ENCODE results near the gene MRPS24. TPM values are rescaled to one million over a fixed set of nuclear protein-coding genes. Genes with fewer than 3 reads are reported as not detected.
A peak's percentile ranks its signal among the peaks of the same experiment; 100 is the strongest.
"Not testable (repeated sequence)": the region's sequence is repeated elsewhere in the genome, so short reads cannot be mapped to it uniquely, and the experiment has no call there.

MRPS24 gene
- total RNA-seq, 1 donor from 2014 or later: 101 TPM

DNA sequence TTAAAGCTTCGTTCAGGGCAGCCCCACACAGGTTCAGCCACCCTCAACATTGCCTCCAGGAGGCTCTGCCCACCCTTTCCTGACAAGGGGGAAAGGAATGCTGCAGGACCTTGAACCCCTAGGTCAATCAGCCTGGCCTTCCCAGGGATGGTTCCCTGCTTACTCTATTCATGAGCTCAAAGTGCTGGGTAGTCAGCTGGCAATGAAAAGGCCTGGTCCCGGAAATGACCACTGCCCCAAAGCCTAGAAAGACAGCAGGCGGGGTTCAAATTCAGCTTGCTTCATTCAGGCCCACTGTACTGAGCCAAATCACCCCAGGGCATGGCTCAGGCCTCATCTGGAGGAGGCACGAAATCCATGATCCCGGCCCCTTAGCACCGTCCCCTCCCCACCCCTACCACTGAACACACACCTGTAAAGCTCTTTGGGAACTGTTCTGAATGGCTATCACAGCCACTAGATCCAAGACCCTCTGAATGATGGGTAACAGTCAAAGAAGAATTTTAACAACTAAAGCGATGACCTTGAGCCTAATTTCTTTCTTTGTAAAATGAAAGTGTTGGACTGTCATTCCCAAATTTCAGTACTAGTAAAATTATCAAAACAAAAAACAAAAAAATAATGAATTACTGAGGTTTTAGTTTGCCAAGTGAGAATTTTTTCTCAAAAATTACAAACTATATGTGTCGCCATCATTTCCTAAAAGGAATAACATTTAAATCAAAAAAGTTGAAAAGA lies 36.1 kb upstream of the MRPS24 start:
- peak overlapping the region; percentile 93 for H3K27ac Mint-ChIP-seq
- peaks cover 6% of the 10 kb centered on the region for H3K36me3 Mint-ChIP-seq
- no peaks in the 10 kb centered on the region for H3K27me3 Mint-ChIP-seq
- no peak for DNase-seq (ENCODE audit: extremely low spot score, unreplicated experiment)
- peaks cover 21% of the 10 kb centered on the region for H3K4me1 Mint-ChIP-seq (ENCODE audit: unreplicated experiment)
- TF ChIP-seq, protein P1, sequence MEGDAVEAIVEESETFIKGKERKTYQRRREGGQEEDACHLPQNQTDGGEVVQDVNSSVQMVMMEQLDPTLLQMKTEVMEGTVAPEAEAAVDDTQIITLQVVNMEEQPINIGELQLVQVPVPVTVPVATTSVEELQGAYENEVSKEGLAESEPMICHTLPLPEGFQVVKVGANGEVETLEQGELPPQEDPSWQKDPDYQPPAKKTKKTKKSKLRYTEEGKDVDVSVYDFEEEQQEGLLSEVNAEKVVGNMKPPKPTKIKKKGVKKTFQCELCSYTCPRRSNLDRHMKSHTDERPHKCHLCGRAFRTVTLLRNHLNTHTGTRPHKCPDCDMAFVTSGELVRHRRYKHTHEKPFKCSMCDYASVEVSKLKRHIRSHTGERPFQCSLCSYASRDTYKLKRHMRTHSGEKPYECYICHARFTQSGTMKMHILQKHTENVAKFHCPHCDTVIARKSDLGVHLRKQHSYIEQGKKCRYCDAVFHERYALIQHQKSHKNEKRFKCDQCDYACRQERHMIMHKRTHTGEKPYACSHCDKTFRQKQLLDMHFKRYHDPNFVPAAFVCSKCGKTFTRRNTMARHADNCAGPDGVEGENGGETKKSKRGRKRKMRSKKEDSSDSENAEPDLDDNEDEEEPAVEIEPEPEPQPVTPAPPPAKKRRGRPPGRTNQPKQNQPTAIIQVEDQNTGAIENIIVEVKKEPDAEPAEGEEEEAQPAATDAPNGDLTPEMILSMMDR (conservative IDR thresholded peaks at IDR 0.05): no peak
- peak overlapping the region; percentile 96 for H3K4me3 Mint-ChIP-seq
- H3K9me3 Mint-ChIP-seq: no peaks in the 10 kb centered on the region

DNA sequence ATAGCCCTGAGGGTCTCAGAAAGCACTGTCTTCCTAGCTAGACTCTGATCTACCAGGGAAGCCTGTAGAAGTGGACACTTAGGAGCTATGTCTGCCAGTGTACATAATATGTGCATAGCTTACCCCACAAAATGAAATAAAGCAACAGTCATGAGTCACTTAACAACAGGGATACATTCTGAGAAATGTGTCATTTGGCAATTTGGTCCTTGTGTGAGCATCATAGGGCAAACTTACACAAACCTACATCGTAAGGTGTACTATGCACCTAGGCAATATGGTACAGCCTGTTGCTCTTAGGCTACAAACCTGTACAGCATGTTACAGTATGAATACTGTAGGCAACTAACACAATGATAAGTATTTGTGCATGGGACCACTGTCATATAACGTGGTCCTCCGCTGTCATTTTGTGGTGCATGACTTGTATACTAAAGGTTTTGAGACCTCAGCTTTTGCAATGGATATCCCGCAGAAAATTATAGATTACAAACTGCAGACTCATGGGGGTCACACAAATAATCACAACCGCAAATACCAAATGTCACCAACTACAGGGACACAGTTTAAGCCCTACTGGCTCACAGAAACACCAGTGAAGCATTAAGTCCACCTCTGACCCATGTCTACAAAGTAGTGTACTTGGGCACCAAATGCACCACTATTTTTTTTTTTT lies 35.4 kb upstream of the MRPS24 start:
- no peak for DNase-seq (ENCODE audit: extremely low spot score, unreplicated experiment)
- TF ChIP-seq, protein P1 (conservative IDR thresholded peaks at IDR 0.05): no peak
- Mint-ChIP-seq H3K36me3 (peaks cover 6% of the 10 kb centered on the region), H3K9me3 (no peaks in the 10 kb centered on the region), H3K4me1 (ENCODE audit: unreplicated experiment) (peaks cover 21% of the 10 kb centered on the region), H3K4me3 (peak overlapping the region; percentile 96), H3K27ac (peak overlapping the region; percentile 93), H3K27me3 (no peaks in the 10 kb centered on the region)

DNA sequence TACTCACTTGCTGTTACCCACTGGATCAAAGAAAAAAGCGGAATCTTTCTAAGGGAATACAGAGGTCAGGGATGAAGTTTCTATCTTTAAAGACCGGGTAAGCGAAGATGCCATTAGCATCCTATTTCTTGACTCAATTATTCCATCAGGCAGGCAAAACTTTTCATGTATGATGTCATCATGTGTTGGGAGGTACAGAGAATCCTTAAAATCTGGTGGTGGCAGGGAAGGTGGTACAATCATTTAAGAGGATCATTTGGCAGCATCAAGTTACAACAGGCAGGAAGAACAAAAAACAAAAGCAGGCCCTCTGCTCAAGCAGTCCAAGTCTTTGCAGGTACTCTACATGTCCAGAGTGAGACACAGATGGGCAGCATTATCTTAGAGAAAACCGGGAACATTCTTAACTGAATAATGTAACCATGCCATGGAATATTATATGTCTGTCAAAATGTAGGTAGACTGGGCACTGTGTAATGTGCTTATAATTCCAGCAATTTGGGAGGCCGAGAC lies 33.3 kb upstream of the MRPS24 start:
- Mint-ChIP-seq H3K27me3 (no peaks in the 10 kb centered on the region), H3K4me1 (ENCODE audit: unreplicated experiment) (peaks cover 21% of the 10 kb centered on the region), H3K27ac (no peak overlapping the region), H3K9me3 (no peaks in the 10 kb centered on the region), H3K4me3 (peak overlapping the region; percentile 42), H3K36me3 (peaks cover 6% of the 10 kb centered on the region)
- DNase-seq (ENCODE audit: extremely low spot score, unreplicated experiment): no peak
- TF ChIP-seq, protein P1 (conservative IDR thresholded peaks at IDR 0.05): no peak

DNA sequence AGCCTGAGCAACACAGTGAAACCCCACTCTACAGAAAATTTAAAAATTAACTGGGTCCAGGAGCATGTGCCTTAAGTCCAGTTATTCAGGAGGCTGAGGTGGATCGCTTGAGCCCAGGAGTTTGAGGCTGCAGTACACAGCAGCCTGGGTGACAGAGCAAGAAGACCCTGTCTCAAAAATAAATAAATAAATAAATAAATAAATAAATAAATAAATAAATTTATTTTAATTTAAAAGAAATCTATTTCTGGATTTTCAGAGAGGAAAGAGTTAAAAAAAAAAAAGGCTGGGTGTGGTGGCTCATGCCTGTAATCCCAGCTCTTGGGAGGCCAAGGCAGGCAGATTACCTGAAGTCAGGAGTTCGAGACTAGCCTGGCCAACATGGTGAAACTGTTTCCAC lies 29.3 kb upstream of the MRPS24 start:
- H3K36me3 Mint-ChIP-seq; DNase-seq (ENCODE audit: extremely low spot score, unreplicated experiment); H3K4me3 Mint-ChIP-seq; H3K27ac Mint-ChIP-seq; H3K4me1 Mint-ChIP-seq (ENCODE audit: unreplicated experiment); H3K9me3 Mint-ChIP-seq; H3K27me3 Mint-ChIP-seq: not testable (repeated sequence)

DNA sequence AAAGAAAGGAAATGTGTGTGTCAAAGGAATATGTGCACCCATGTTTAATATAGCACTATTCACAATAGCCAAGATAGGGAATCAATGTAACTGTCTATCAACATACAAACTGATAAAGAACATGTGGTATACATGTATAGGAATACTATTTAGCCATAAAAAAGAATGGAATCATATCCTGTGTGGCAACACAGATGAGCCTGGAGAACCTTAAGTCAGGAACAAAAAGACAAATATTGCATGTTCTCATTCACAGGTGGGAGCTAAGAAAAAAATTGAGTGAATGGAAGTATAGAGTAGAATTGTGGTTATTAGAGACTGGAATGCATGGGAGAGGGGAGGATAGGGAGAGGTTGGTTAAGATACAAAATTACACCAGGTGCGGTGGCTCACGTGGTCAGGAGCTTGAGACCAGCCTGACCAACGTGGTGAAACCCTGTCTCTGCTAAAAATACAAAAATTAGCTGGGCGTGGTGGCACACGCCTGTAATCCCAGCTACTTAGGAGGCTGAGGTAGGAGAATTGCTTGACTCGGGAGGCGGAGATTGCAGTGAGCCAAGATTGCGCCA lies 26.6 kb upstream of the MRPS24 start:
- no peaks in the 10 kb centered on the region for H3K9me3 Mint-ChIP-seq
- peaks cover 3% of the 10 kb centered on the region for H3K36me3 Mint-ChIP-seq
- H3K4me3 Mint-ChIP-seq: no peak overlapping the region
- TF ChIP-seq, protein P1 (conservative IDR thresholded peaks at IDR 0.05): no peak
- DNase-seq (ENCODE audit: extremely low spot score, unreplicated experiment): no peak
- H3K4me1 Mint-ChIP-seq (ENCODE audit: unreplicated experiment): no peaks in the 10 kb centered on the region
- no peaks in the 10 kb centered on the region for H3K27me3 Mint-ChIP-seq
- H3K27ac Mint-ChIP-seq: no peak overlapping the region

All from type B pancreatic cell (in vitro differentiated cells).